SH-SY5Y (cell line): Measurements from ENCODE around the gene PDE9A.

Experiments
- GATA2 ChIP-seq: IDR thresholded peaks from 2 replicates; pipeline ENCODE4 v1.6.1; 2011; ENCODE audit warnings: mild to moderate bottlenecking, low read depth, low read length
- GATA3 ChIP-seq: IDR thresholded peaks from 2 replicates; pipeline ENCODE4 v1.6.1; 2011; ENCODE audit warnings: low read depth, mild to moderate bottlenecking, low read length, moderate library complexity

PDE9A gene

DNA sequence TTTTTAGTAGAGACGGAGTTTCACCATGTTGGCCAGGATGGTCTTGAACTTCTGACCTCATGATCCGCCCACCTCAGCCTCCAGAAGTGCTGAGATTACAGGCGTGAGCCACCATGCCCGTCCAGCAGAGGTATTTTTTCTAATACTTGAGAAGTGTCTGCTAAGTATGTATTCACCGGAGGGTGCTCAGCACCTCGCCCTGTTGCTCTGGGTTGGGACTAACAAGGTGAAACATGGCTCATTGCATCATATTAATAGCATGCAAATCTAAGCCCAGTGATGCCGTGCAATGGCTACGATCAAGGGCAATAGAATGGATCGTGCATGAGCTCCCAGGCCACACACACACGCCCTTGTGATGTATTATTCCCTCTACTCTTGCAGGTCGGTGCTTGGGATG is 68.7 kb downstream of the PDE9A start:
- no peak for TF ChIP-seq GATA3
- TF ChIP-seq GATA2 = no peak

GRCh38 chr21:42722808-42723473 is 69.5 kb downstream of the PDE9A start:
- no peak for TF ChIP-seq GATA2
- no peak for TF ChIP-seq GATA3

GRCh38 chr21:42724226-42724920 is 71.0 kb downstream of the PDE9A start:
- TF ChIP-seq GATA3 = no peak
- TF ChIP-seq GATA2 = no peak

DNA sequence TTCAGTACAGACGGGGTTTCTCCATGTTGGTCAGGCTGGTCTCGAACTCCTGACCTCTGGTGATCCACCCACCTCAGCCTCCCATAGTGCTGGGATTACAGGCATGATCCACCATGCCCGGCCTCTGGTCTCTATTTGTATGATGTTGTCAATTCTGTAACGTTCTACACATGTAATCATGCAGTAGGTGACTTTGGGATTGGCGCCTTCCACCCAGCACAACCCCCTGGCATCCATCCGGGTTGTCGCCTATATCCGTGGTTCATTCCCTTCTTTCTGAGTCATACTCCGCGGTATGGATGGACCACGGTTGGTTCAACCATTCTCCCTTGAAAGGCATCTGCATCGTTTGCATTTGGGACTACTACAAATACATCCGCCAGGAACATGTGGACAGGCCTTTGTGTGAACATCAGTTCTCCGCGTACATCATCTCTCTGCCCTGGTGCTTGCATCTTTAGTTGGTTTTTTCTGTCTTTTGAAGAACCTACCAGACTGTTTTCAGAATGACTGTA is 72.1 kb downstream of the PDE9A start:
- TF ChIP-seq GATA2 (no peak), GATA3 (no peak)

GRCh38 chr21:42731264-42732032 is 78.0 kb downstream of the PDE9A start:
- no peak for TF ChIP-seq GATA2
- TF ChIP-seq GATA3 = no peak

- TF ChIP-seq GATA2 = no peak
- TF ChIP-seq GATA3 = no peak
Observed at GRCh38 chr21:42732033-42732410, 78.6 kb downstream of the PDE9A start.

- TF ChIP-seq GATA2 (no peak), GATA3 (no peak)
Observed at GRCh38 chr21:42733037-42733627, 79.7 kb downstream of the PDE9A start.

DNA sequence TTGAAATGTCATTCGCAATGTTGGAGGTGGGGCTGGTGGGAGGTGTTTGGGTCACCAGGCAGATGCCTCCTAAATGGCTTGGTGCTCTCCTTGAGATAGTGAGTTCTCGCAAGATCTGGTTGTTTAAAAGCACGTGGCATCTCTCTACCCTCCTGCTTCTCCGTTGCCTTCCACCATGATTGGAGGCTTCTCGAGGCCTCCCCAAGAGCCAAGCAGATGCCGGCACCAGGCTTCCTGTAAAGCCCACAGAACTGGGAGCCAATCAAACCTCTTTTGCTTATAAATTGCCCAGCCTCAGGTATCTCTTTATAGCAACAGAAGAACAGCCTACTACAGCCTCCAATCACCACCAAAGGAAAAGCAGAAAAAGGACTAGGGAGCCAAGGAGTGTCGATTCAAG is 80.5 kb downstream of the PDE9A start:
- TF ChIP-seq GATA3 = no peak
- TF ChIP-seq GATA2 = no peak

- no peak for TF ChIP-seq GATA3
Observed at GRCh38 chr21:42734323-42734971, 81.0 kb downstream of the PDE9A start.

GRCh38 chr21:42735061-42735460 is 81.6 kb downstream of the PDE9A start:
- TF ChIP-seq GATA2 (no peak), GATA3 (no peak)

- no peak for TF ChIP-seq GATA3
- no peak for TF ChIP-seq GATA2
Observed at GRCh38 chr21:42735944-42736343, 82.5 kb downstream of the PDE9A start.

DNA sequence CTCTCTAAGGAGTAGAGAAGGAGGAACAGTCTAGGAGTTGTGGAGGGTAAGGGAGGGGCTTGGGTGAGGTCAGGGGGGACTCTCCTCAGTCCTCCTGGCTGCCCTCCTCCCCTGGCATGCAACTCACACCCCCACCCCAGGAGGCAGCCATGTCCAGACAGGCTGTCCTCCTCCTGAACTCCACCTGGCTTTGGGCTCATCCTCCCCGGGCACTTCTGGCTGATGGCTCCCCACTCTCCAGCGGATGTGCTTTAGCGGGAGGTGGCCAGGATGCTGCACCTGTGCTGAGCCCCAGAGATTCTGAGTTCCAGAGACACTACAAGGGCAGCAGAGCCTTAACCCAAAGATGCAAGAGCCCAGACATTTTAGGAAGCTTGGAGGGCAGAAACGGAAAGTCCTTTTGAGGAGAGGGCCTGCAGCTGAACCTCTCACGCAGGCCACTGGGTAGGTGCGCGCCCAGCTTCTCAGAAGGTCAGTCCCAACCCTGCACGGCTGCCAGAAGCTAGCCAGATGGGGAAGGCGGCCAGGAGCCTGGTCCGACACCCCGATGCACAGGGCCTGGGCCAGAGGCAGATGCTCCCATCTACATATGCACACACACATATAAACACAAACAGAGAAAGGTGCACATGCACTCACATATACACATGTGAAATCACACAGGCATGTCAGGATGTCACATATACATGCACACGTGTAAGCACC is 83.4 kb downstream of the PDE9A start:
- no peak for TF ChIP-seq GATA3
- TF ChIP-seq GATA2 = no peak

GRCh38 chr21:42737951-42738590 is 84.7 kb downstream of the PDE9A start:
- TF ChIP-seq GATA3 (no peak), GATA2 (no peak)
